Measurements from ENCODE around the gene ERC2.

ERC2 gene

DNA sequence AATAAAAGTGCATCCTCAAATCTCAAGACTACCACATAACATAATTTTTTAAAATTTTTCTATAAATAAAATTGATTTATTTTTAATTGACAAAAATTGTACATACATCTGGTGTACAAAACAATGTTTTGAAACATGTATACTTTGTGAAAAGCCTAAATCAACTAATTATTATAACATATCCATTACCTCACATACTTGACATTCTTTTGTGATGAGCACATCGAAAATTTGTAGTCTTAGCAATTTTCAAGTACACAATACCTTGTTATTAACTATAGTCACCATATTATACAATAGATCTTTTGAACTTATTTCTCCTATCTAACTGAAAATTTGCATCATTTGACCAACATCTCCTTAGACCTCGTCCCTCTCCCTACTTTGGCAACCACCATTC is 973.3 kb downstream of the ERC2 start:
- DNase-seq (ENCODE audit: low read depth in 2 of 2): no peak

DNA sequence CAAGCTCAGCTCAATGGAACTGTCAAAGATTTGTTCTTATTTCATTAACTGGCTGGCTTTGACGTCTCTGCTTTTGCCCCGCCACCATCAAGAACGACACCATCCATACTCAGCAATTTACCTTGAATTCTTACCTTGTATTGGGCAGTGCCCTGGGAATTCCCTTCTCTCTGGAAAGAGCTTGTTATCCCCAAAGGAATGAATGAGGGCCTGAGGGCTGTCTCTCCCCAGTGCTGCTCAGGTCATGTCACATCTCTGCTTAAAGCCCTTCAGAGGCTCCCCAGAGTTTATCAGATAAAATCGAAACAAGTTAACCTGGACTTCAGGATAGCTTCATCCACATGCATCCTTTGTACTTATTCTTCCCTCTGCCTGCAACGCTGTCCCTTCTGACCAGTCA is 975.3 kb downstream of the ERC2 start:
- DNase-seq (ENCODE audit: low read depth in 2 of 2): no peak

DNA sequence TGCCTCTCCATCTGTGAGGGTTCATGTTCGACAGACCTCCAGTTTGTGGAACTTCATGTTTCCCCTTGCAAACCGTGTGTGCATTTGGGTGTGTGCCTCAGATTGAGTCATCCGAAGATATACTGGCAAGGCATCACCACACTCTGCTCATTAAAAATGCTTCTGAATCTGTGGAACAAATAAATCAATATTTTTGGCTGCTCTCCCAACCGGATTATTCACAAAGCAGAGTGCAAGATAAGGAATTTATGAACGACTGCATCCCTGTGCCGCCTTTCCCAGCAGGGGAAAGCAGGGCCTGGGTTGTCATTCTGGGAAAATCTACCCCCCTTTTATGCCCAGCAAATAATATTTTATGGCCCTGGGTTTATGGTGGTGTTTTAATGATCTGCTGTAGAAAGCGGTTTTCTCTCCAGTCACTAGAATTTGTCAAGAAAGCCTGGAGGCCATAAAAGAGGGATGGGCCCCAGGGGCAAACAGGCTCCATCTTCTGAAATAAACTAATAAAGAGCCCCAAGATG is 976.9 kb downstream of the ERC2 start:
- no peak for DNase-seq (ENCODE audit: low read depth in 2 of 2)

DNA sequence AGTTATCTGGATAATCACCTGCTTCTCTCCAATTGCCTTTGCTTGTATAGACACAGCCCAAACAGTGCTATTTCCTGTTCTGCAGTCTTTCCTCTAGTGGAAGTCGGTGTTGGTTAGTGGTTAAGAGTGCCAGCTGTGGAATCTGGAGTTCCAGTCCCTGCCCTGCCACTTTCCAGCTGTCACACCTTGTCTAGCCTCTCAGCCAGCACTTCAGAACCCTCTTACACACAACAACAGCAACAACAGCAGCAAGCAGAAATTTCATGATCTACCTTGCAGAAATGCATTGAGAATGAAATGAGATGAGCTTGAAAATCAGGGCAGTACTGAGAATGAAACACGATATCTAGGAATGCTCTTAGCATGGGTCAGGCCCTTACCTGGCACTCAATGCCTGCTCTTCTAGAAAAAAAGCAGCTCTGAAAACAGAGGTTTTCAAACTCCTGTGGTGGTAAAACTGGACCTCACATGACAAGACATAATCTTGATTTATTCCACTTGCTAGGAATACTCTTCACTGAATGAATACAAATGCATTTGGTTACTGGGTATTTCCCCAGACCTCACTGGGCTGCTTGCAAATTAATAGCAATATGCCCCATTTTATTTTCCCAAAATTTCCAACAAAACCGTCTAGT is 977.9 kb downstream of the ERC2 start:
- DNase-seq (ENCODE audit: low read depth in 2 of 2): no peak

DNA sequence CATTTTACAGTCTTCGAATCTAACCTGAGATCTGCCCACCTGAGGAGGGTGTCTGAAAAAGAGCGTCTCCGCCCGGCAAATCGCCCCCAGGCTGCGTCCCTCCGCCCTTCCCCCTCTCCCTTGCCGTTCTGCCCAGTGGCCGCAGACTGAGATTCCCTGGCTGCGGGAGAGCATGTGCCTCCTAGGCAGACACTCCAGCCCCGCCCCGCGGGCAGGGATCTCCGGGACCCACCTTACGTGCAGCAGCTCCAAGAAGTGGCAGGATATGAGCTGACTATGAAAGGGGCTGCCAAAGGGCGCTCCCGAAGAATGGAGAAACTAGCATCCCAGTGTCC is 978.5 kb downstream of the ERC2 start:
- no peak for DNase-seq (ENCODE audit: low read depth in 2 of 2)

DNA sequence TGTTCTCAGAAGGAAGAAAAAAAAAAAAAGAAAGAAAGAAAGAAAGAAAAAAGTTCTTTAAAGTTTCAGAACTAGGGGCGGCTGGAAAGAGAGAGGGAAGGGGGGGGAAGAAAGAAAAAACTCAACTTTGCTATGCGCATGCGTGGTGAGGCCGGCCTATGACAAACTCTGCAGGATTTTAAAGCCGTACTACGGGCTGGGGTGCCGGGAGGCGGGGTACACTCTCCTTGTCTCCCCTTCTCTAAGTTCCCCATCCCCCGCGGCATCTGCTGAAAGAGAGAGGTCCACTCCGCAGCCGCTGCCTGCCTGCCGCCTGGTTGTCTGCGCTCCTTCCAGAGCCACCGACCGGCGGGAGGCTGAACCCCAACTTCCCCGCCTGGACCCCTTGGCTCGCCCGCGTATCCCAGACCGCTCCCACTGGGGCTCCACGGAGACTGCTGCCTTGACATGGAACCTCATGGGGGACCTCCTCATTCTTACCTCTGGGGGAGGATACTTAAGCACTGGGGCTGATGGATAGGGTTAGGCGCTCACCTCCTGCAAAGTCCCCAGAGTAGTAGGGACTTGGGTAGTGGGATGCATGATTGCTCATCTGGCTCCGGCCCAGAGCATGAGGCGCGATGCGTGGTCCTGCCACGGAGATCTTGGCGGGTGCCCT is 979.7 kb downstream of the ERC2 start:
- DNase-seq (ENCODE audit: low read depth in 2 of 2): no peak

DNA sequence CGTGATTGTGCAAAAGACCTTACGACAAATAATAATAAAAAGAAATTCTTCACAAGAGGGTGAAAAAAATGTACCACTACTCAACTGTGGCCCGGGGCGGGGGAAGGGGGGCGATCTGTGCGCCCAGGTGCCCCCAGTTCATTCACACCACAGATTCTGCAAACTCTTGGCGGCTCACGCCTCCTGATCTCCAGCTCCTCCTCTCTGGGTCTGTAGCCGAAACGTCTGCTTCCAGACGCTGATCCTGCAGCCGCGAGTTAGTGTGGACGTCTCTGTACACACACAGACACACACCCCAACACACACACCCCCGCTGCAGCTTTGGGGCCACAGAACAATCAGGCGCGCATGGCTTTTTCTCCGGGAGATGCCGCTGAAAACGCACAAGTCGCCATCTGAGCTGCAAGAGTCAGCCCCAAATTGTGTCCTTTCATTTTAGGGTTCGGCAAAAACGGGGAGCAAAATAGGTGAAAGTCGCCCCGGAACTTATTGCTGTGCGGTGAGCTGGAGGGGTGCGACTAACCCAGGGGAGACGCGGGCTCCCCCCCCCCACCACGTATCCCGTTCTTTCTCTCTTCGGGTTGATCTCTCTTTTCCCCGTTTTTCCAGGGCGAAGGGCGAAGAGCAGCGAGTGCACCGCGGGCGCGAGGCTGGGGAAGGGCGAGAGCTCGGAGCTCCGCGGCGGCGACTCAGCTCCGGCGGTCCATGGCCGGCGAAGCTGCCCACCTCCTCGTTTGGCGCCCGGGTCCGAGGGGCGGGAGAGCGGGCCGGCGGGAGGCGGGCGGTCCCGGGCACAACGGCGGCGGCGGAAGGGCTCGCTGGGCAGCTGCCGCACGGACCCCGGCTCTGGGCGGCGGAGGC is 980.7 kb downstream of the ERC2 start:
- no peak for DNase-seq (ENCODE audit: low read depth in 2 of 2)

DNA sequence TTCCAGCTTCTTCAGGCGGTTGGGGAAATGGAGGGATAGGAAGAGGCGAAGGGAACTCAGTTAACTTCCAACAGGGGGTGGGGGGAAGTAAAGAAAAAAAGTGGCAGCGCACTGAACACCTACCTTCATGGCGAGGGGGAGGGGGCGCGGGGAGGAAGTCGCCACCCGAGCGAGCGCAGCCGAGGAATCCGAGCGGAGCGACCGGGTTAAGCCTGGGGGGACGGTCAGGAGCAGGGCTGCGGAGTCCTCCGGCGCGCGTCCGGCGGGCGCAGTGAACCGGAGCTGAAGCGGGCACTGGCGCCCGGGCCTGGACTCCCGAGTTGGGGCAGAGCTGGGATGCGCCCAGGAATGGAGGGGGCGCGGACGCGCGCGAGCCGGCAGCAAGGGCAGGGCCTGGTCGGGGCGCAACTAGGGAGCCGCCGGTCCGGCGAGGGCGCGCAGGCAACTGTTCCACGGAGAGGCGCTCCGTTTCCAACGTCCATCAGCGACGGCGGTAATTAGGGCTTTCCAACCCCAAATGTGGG is 981.3 kb downstream of the ERC2 start, which contains the start of gene WNT5A:
Gene WNT5A (minus strand): TSS at position 450 of the 524 bp plus-strand sequence. CDS start 321 bp downstream, at position 129.
- no peak for DNase-seq (ENCODE audit: low read depth in 2 of 2)

DNA sequence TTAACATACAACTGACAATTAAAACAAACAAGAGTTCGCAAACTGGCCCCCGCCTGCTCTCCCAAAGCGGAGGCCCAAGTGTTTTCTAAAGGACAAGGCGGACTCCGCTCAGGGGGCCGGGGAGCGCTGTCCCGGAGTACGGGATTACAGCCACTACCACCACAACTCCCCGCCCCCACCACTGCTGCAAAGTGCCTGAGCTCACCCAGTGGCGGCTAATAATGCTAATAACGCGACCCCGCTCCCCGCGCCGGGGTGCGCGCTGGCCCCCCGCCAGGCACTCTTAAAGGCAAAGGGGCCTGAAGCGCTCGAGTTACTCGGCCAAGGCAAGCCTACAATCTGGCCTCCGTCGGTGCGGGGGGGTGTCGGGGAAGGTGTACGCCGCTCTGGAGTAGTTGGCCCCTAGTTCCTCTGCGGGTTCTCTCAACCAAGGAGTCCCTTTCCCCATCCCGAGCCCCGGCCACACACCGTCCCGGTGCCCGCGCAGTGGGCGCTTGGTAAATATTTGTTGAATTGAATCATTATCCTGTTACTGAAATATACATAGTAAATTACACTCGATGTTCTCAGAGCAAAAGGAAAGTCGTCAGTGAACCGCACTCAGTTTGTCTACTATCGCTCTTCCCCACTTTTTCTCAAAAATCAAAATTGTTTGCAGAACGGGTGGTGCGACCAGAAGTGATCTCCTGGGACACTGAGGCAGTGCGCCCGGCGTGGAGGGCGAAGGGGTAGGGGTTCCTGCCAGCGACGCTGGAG is 982.0 kb downstream of the ERC2 start:
- DNase-seq (ENCODE audit: low read depth in 2 of 2): no peak

DNA sequence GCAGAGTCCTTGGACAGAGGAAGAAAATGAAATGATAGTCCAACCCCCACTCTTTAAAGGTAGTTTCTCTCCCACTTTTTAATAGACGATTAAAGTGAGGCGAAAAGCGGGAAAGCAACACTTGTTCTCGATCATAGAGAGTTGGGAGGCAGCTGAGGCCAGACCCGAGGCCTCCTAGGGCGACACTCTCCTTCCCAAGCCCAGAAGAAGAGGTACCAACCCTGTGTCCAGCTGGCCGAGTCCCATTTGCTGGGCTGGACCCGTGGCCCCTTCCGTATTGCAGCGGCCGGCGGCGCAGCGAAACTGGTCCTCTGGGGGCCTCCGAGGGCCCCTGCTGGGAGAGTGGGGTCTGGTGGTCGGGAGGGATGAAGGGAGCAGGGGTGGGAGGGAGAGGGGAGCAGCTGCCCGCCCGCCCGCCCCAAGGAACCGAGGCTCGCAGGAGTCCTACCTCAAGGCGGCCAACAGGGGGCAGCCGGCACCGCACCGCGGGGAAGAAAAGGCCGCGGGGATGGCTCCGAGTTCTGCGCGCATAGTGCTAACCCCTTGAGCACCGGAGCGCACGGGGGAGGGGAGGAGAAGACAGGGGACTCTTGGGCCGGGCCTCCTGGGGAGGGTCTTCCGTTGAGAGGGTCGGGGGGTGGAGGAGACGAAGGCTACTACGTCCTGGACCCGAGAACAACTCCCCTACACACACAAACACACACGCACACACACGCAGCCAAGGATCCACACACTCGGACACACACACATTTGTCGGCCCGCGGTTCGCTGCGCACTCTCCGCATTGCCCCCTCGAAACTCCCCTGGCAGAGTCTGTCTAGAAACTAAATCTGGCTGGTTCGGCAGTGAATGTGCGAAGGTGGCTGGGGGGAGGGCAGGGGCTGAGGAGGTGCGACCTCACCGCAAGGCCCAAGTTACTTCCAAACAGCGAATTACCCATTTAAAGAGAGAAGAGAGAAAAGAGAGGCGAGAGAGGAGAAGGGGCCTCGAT is 983.2 kb downstream of the ERC2 start:
- no peak for DNase-seq (ENCODE audit: low read depth in 2 of 2)

DNA sequence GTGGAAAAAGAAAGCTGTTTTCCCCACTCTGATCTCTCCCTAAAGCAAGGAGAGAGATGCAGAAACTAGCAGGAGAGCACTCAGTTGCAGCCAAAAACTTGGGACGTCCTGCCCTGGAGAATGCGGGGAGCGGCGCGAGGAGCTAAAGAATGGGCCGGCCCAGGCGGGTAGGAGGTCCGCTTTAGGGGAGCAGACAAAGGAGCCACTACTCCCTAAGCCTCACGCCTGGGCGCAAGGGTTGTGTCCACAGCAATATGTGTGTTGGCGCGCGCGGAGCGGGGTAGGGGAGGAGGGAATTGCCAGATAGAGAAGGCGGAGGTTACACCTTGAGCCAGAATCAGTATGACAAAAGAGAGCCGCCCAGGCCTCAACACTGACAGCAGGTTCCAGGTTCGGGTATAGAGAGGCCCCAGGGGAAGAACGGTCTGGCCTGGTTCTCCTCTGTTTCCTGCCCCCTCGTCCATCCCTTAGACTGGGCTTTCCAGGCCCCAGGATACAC is 984.0 kb downstream of the ERC2 start:
- no peak for DNase-seq (ENCODE audit: low read depth in 2 of 2)

DNA sequence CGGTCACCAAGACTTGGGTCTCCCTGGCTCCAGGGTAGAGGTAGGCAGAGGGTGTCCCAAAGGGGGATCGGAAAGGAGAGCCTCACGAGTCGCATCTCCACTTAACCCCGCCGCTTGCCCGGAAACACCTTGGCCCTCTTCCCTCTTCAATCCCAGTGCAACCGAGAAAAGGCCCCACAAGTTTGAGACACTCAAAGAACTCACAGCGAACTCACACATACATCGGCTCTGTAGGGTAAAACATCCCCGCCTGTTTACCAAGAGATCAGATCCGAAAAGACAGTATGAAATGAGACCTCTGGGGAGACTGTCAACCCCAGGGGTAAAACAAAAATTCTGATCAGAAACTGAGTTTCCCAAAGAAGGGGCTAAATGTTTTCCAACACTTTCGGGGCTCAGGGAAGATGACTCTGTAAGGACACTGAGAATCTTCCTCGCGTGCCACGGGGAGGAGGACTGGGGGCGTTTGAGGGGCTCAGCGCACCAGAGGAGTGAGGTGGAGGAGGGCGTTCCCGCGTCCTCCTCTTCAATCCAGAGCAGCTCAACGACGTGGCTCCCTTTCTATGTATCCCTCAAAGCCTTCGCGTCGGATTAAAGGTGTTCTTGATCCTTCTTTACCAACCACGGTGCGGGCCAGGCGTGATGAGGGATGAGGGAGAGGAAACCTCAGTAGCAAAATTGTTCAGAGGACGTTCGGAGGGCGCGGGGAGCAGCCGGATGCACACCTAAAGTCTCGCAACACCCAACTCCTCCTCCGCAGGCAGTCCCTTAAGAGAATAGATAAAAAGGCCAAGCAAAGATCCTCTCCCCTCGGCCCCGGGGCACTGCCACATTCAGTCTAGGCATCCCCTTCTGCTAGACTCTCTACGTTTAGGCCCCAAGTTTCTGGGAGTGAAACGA is 984.8 kb downstream of the ERC2 start:
- no peak for DNase-seq (ENCODE audit: low read depth in 2 of 2)

DNA sequence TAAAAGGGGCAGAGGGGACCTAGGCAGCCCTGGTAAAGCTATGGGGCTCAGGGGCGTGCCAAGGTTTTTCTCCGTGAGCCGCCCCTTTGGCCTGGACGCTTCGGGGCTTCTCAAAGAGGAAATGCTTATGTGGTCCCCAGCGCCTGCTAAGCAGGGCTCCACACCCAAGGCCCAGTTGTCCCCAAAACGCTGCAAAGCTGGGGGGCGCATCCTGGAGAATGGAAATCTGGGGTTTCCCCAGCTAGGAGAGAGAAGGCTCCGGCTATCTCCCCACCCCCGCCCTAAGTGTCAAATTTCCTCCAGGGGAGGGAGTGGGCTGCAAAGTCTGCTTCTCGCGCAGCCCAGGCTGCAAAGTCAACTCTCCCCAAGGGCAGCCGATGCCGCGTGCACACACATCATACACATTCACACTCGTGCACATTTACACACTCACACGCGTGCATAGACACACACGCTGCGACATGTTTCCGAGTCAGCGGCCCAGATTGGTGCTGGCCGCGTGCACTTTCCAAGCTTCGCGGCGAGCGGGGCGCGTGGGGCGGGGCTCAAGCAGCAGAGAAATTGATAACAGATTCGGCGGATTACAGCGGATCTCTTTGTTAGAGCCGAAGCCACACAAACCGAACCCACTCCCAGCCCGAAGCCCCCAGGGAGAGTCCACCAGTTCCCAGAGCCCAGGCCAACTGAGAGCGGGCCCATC is 985.6 kb downstream of the ERC2 start:
- DNase-seq (ENCODE audit: low read depth in 2 of 2): no peak

DNA sequence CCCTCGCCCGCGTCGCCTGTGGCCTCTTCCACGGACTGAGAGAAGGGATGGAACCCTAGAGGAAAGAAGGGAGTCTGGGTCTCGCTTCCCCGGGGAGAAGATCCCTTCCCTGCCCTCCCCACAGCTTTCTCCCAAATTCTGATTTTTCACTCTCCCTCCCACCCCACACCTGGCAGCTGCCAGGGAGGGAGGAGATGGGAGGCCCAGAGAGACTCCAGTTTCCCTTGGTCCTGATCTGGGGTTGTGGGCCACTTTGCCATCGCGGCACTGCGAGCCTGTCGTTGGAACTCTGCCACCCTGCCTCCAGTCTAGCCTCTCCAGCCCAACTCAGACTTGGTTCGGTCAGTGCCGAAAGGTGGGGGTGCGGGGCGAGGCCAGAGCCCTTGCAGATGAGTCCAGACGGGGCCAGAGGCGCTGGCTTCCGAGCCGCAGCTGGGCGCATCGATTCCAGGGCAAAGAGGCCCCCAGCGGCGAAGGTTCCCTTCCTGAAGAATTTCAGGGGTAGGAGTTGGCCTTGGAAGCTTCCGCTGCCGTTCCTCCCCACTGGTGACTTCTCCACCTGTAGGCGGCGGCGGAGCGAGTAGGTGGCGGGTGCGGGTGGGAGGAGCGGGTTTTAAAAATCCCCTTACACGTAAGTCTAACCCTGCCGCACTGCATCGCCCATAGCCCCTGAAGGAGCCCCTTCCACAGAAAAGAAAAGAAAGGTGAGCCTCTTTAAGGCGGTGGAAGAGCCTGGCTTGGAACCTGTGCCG is 986.3 kb downstream of the ERC2 start:
- no peak for DNase-seq (ENCODE audit: low read depth in 2 of 2)

DNA sequence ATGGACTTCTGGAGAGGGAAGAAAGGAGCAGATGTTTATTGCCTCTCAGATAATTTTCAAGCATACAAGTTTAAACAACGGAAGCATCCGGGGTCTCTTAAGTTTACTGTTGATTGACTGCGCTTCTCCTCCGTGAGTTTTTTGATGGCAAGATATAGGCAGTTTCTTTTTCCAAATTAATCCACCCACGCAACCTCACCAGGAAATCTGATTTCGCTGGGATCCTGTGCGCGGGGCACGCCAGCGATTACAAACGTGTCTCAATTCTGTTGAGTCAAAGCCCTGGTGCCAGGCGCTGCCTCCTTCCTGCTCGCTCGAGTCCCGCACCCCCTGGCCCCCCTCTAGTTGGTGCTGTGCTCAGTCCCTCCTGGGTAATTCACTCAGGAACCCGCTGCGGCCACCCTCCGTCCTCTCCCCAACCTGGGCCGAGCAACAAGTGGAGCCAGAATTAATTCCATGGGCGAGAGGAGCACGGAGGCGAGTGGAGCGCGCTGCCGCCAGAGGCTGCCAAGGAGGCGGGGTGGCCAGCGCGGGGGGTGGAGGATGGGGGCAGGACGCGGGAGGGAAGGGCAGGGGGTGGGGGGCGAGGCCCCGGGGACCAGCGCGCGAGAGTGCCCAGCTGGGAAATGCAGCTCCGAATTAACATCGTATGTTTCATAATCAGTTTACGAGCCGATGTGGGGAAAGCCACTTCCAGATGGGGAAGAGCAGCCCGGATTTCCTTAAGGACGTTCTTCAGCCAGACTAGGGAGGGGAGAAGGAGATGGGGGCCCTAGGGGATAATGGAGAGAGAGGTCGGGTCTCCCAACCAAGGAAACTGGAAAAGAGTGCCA is 987.1 kb downstream of the ERC2 start:
- no peak for DNase-seq (ENCODE audit: low read depth in 2 of 2)

DNA sequence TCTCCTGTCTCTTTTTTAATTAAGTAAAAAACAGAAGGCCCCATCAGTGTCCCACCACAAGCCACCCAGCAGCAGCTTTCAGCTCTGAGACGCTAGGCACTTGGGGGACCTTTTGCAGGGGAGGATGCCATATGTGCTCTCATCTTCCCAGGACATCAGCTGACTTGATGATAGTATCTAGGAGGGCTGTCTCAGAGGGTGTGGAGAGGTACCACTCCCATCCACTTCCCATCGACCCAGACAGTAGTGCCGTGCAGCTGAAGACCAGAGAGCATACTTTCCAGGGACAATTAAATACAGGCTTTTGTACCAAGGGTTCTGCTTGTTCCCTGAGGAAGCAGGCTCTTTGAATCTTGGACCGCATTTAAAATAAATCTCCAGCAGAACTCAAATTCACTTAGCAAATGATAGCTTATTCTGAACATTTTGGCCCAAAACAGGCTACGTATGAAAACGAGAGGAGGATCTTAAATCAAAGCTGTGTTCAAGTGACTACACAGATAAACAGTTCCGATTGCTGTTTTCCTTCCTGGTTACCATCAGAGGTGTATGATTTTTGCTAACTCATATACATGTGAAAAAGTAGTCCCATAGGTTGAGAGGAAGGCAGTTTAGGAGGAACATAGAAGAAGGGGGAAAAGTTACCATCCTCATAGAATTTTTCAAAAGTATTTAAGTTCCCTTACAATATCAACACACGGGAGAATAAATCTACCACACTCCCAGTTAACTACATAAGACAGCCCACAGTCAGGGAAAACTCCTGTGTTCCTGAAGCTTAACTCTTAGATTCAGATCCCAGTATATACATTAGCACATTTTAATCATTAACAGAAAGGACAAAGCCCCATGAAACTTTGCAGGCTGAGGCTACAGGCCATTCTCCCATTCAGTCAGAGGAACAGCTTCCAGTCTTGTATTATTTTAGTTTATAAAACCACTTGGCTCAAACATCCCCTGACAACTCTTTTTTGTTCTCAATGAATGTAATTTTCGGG is 990.7 kb downstream of the ERC2 start:
- DNase-seq (ENCODE audit: low read depth in 2 of 2): no peak

All from stimulated activated CD4-positive, alpha-beta T cell treated with anti-CD3 and anti-CD28 coated beads, Interleukin-1b, Interleukin-23, amount 100 ng/mL, for 1 hour (primary cell).